Measurements from ENCODE around the gene ACP1.

- TF ChIP-seq POLR2AphosphoS5 (IDR thresholded peaks at IDR 0.05; ENCODE audit: low read depth, low read length) = no peak
- TF ChIP-seq TAF1 (IDR thresholded peaks at IDR 0.05; ENCODE audit: borderline replicate concordance, low read depth, low read length) = no peak
Measured at GRCh38 chr2:253202-253638, 11.5 kb upstream of the ACP1 start.

Data from GM12892 (cell line).